GM19043 (cell line): ENCODE measurements around the gene FMNL2.

Experiments
- ATAC-seq: cut with Tn5 transposase; IDR thresholded peaks from one replicate; pipeline ENCODE4 v1.9.1; 2021; ENCODE audit warnings: low read depth; ENCODE audit not compliant: unreplicated experiment

The FMNL2 gene

GRCh38 chr2:152443771-152444170 is 108.8 kb downstream of the FMNL2 start:
- ATAC-seq: no peak

DNA sequence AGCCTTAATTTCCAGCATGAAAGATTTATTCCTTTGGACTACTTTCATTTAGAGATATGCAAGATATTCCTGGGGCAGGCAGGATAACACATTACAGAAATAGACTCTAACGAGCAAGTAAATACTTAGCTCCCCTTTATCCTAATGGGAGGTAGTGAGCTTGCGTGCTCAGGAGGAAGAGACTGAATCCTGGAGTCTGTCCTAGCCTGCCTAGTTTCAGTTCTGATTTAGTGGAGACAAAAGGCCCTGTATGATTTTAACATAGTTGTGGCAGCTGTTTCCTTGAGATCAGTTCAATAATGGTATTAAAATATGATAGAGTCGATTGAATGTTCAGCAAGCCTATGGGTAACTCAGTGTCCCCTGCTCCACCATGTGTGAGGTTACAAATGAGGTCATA is 109.5 kb downstream of the FMNL2 start:
- ATAC-seq: no peak

GRCh38 chr2:152445375-152445774 is 110.4 kb downstream of the FMNL2 start:
- no peak for ATAC-seq

GRCh38 chr2:152445791-152446201 is 110.8 kb downstream of the FMNL2 start:
- ATAC-seq: no peak

- ATAC-seq: no peak
These were observed 111.2 kb downstream of the FMNL2 start for GRCh38 chr2:152446213-152446612.

GRCh38 chr2:152447897-152448296 is 112.9 kb downstream of the FMNL2 start:
- ATAC-seq: no peak

DNA sequence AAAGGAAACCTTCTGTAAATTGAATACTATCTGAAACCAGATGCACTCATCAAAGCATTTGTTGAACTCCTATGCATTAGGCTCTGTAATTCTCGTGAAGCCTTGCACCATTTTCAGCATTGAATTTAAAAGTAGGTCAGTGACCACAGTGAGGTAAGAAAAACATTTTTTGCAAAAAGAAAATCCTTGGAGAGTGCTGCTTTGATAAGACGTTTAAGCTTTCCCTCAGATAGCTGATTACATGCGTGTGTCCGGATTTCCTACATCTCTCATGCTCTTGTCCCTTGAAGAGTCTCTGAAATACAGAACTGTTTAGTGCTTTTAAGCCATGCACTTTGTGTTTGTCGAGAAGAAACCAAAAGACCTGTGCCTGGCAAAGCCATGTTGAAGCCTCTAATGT is 113.6 kb downstream of the FMNL2 start:
- no peak for ATAC-seq

GRCh38 chr2:152449578-152449977 is 114.6 kb downstream of the FMNL2 start:
- no peak for ATAC-seq

- ATAC-seq: no peak
These were observed 115.2 kb downstream of the FMNL2 start for GRCh38 chr2:152450176-152450575.

- ATAC-seq: no peak
These were observed 117.4 kb downstream of the FMNL2 start for GRCh38 chr2:152452256-152452973.

GRCh38 chr2:152453129-152453911 is 118.3 kb downstream of the FMNL2 start:
- no peak for ATAC-seq

- ATAC-seq: no peak
These were observed 119.4 kb downstream of the FMNL2 start for GRCh38 chr2:152454371-152454770.

DNA sequence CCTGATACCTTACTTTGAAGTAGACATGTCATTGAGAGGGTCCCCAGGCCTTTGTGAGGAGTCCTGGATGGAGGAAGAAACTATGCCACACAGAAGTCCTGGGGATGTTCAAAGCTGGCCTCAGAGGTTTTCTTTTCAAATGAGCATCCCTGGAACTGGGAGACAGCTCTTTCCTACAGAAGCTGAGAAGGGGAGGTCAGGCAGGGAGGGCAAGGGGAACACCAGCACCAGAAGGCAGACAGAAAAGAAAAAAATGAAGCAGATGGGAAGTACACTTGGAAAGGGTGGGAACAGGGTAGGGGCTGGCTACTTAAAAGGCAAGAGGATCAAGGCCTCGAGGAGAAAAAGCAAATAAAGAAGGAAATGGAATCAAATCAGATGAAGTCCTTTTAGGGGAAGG is 120.0 kb downstream of the FMNL2 start:
- no peak for ATAC-seq

DNA sequence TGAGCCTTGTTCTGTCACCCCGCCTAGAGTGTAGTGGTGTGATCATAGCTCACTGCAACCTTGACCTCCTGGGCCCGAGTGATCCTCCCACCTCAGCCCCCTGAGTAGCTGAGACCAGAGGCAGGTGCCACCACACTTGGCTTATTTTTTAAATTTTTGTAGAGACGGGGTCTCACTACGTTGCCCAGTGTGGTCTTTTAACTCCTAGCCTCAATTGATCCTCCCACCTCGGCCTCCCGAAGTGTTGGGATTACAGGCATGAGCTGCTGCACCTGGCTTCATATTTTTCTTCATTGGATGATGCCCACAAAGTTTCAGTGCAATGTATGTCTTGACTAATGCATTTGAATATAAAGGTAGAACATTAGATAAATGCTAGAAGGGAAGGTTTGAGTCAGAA is 120.8 kb downstream of the FMNL2 start:
- no peak for ATAC-seq

- no peak for ATAC-seq
These were observed 121.3 kb downstream of the FMNL2 start for GRCh38 chr2:152456262-152456661.

- ATAC-seq: no peak
These were observed 123.5 kb downstream of the FMNL2 start for GRCh38 chr2:152458441-152458940.

GRCh38 chr2:152459091-152459490 is 124.1 kb downstream of the FMNL2 start:
- ATAC-seq: no peak

- ATAC-seq: no peak
These were observed 125.6 kb downstream of the FMNL2 start for GRCh38 chr2:152460567-152460966.

- ATAC-seq: no peak
These were observed 127.1 kb downstream of the FMNL2 start for GRCh38 chr2:152462120-152462519.

DNA sequence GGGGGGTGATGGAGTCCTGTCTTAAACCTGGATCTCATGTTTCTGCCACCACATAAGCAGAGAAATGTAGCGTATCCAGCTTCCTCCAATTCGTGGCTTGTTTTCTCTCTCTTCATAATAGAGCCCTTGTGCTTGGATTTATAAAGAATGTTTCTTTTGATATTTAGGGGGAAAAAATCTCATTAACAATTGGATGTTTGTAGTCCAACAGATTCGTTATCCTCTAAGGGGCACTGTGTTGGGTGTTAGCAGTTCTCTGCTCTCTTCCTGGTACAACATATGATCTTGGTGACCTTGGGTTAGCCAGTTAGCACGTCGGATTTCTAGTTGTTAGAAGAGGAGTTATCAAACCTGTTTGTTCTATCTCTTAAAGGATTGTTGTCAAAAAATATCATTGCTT is 127.8 kb downstream of the FMNL2 start:
- ATAC-seq: no peak

DNA sequence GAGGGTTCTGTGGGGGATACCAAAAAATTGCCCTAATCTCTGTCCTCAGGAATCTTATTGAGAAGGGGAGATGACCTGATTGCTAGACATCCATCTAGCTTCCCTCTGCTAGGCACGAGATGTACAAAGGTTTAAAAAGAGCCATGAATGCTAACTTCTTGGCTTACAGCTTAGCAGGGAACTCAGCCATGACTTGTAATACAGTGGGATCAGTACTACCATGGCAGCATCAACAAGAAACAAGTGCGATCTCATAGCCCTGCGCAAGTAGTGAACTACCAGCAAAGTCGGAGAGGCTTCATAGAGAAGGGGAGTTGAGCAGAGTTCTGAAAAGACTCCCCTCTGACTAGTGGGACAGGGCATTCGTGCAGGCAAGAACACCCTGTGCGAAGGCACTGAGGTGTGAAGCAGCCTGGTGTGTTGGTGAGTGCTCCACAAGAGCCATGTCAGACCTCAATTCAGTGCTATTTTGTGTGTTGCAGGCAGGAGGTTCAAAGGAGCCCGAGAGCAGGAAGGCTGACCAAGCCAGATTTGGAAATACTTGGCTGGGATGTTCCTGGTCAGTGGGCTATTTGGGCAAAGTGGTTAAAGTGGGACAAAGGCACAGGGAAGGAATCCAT is 130.0 kb downstream of the FMNL2 start:
- no peak for ATAC-seq
